ENCODE measurements around the gene S1PR5.

DNA sequence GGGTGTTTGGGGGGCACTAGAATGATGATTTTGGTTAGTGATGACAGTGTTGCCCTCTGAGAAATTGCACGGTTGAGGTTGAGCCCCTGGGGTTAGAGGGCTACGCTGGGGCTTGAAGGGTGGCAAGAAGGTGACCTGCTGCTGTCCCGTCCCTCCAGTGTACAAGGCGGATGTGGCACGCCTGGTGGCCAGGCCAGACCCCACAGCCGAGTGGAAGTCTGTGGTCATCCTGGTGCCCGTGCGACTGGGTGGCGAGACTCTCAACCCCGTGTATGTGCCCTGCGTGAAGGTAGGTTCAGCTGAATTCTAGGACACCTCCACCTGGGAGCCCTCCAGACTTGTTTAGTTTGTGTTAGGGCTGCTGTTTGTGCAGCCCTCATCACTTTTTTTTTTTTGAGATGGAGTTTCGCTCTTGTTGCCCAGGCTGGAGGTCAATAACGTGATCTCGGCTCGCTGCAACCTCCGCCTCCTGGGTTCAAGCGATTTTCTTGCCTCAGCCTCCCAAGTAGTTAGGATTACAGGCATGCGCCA is 31.6 kb upstream of the S1PR5 start:
- no peak for TF ChIP-seq CTCF (IDR thresholded peaks at IDR 0.05)
- no peak for TF ChIP-seq ZFX (IDR thresholded peaks at IDR 0.05; ENCODE audit: borderline replicate concordance)
